Measurements from ENCODE around the gene MYCL.
"Not testable (repeated sequence)": the region's sequence is repeated elsewhere in the genome, so short reads cannot be mapped to it uniquely, and the experiment has no call there.

MYCL gene

GRCh38 chr1:39882152-39882551 is 19.6 kb downstream of the MYCL start:
- Mint-ChIP-seq H3K4me1 (ENCODE audit: low read depth) (peaks cover 46% of the 10 kb centered on the region), H3K27me3 (peaks cover 3% of the 10 kb centered on the region), H3K27ac (peak overlapping the region; percentile 84), H3K4me3 (peak overlapping the region; percentile 90), H3K9me3 (no peaks in the 10 kb centered on the region), H3K36me3 (ENCODE audit: low read depth) (peaks cover 25% of the 10 kb centered on the region)

GRCh38 chr1:39877980-39878956 is 23.4 kb downstream of the MYCL start:
- no peak overlapping the region for H3K27ac Mint-ChIP-seq
- peaks cover 66% of the 10 kb centered on the region for H3K4me1 Mint-ChIP-seq (ENCODE audit: low read depth)

GRCh38 chr1:39877231-39877778 is 24.4 kb downstream of the MYCL start:
- Mint-ChIP-seq H3K27ac (no peak overlapping the region), H3K4me1 (ENCODE audit: low read depth) (peaks cover 67% of the 10 kb centered on the region), H3K27me3 (no peaks in the 10 kb centered on the region), H3K4me3 (no peak overlapping the region), H3K9me3 (no peaks in the 10 kb centered on the region), H3K36me3 (ENCODE audit: low read depth) (peaks cover 51% of the 10 kb centered on the region)

More at GRCh38 chr1:39877980-39878956, 23.4 kb downstream of the MYCL start:
- Mint-ChIP-seq H3K36me3 (ENCODE audit: low read depth) (peaks cover 48% of the 10 kb centered on the region), H3K4me3 (no peak overlapping the region), H3K27me3 (no peaks in the 10 kb centered on the region), H3K9me3 (no peaks in the 10 kb centered on the region)

- Mint-ChIP-seq H3K4me3 (no peak overlapping the region), H3K4me1 (ENCODE audit: low read depth) (peaks cover 59% of the 10 kb centered on the region), H3K36me3 (ENCODE audit: low read depth) (peaks cover 50% of the 10 kb centered on the region), H3K9me3 (no peaks in the 10 kb centered on the region), H3K27me3 (no peaks in the 10 kb centered on the region), H3K27ac (no peak overlapping the region)
Measured at GRCh38 chr1:39876144-39876543, 25.6 kb downstream of the MYCL start.

GRCh38 chr1:39872698-39873097 is 29.0 kb downstream of the MYCL start:
- H3K4me3 Mint-ChIP-seq = no peak overlapping the region
- no peaks in the 10 kb centered on the region for H3K27me3 Mint-ChIP-seq
- no peak overlapping the region for H3K27ac Mint-ChIP-seq
- peaks cover 38% of the 10 kb centered on the region for H3K4me1 Mint-ChIP-seq (ENCODE audit: low read depth)
- no peaks in the 10 kb centered on the region for H3K9me3 Mint-ChIP-seq
- H3K36me3 Mint-ChIP-seq (ENCODE audit: low read depth) = peaks cover 61% of the 10 kb centered on the region

- Mint-ChIP-seq H3K36me3 (ENCODE audit: low read depth) (peaks cover 52% of the 10 kb centered on the region), H3K27ac (no peak overlapping the region), H3K4me1 (ENCODE audit: low read depth) (peaks cover 29% of the 10 kb centered on the region), H3K9me3 (no peaks in the 10 kb centered on the region), H3K27me3 (no peaks in the 10 kb centered on the region), H3K4me3 (no peak overlapping the region)
Measured at GRCh38 chr1:39871796-39872195, 29.9 kb downstream of the MYCL start.

GRCh38 chr1:39871043-39871442 is 30.7 kb downstream of the MYCL start:
- H3K27me3 Mint-ChIP-seq, H3K9me3 Mint-ChIP-seq, H3K27ac Mint-ChIP-seq, H3K4me3 Mint-ChIP-seq: not testable (repeated sequence)
- Mint-ChIP-seq H3K36me3 (ENCODE audit: low read depth) (peaks cover 48% of the 10 kb centered on the region), H3K4me1 (ENCODE audit: low read depth) (peaks cover 26% of the 10 kb centered on the region)

GRCh38 chr1:39869538-39870112 is 32.1 kb downstream of the MYCL start:
- not testable (repeated sequence) for H3K4me3 Mint-ChIP-seq, H3K27me3 Mint-ChIP-seq, H3K9me3 Mint-ChIP-seq, H3K27ac Mint-ChIP-seq
- peaks cover 15% of the 10 kb centered on the region for H3K4me1 Mint-ChIP-seq (ENCODE audit: low read depth)
- H3K36me3 Mint-ChIP-seq (ENCODE audit: low read depth) = peaks cover 49% of the 10 kb centered on the region

GRCh38 chr1:39866767-39867166 is 35.0 kb downstream of the MYCL start:
- no peak overlapping the region for H3K4me3 Mint-ChIP-seq
- no peaks in the 10 kb centered on the region for H3K9me3 Mint-ChIP-seq
- no peak overlapping the region for H3K27ac Mint-ChIP-seq
- H3K4me1 Mint-ChIP-seq (ENCODE audit: low read depth) = no peaks in the 10 kb centered on the region
- peaks cover 53% of the 10 kb centered on the region for H3K36me3 Mint-ChIP-seq (ENCODE audit: low read depth)
- H3K27me3 Mint-ChIP-seq = no peaks in the 10 kb centered on the region

- no peaks in the 10 kb centered on the region for H3K27me3 Mint-ChIP-seq
- H3K9me3 Mint-ChIP-seq = no peaks in the 10 kb centered on the region
- H3K36me3 Mint-ChIP-seq (ENCODE audit: low read depth) = peaks cover 50% of the 10 kb centered on the region
- H3K4me3 Mint-ChIP-seq = no peak overlapping the region
- H3K4me1 Mint-ChIP-seq (ENCODE audit: low read depth) = no peaks in the 10 kb centered on the region
- no peak overlapping the region for H3K27ac Mint-ChIP-seq
Measured at GRCh38 chr1:39865762-39866161, 36.0 kb downstream of the MYCL start.

- H3K4me1 Mint-ChIP-seq (ENCODE audit: low read depth) = peaks cover 4% of the 10 kb centered on the region
- H3K36me3 Mint-ChIP-seq (ENCODE audit: low read depth) = peaks cover 38% of the 10 kb centered on the region
- H3K4me3 Mint-ChIP-seq = no peak overlapping the region
- H3K27ac Mint-ChIP-seq = no peak overlapping the region
- no peaks in the 10 kb centered on the region for H3K9me3 Mint-ChIP-seq
- no peaks in the 10 kb centered on the region for H3K27me3 Mint-ChIP-seq
Measured at GRCh38 chr1:39863177-39863576, 38.5 kb downstream of the MYCL start.

GRCh38 chr1:39861003-39861402 is 40.7 kb downstream of the MYCL start:
- Mint-ChIP-seq H3K4me3 (no peak overlapping the region), H3K4me1 (ENCODE audit: low read depth) (peaks cover 4% of the 10 kb centered on the region), H3K9me3 (no peaks in the 10 kb centered on the region), H3K27me3 (no peaks in the 10 kb centered on the region), H3K27ac (no peak overlapping the region), H3K36me3 (ENCODE audit: low read depth) (peaks cover 33% of the 10 kb centered on the region)

- Mint-ChIP-seq H3K4me1 (ENCODE audit: low read depth) (peaks cover 7% of the 10 kb centered on the region), H3K36me3 (ENCODE audit: low read depth) (peaks cover 32% of the 10 kb centered on the region), H3K9me3 (no peaks in the 10 kb centered on the region), H3K27ac (no peak overlapping the region), H3K4me3 (no peak overlapping the region), H3K27me3 (no peaks in the 10 kb centered on the region)
Measured at GRCh38 chr1:39859859-39860812, 41.6 kb downstream of the MYCL start.

- Mint-ChIP-seq H3K36me3 (ENCODE audit: low read depth) (peaks cover 37% of the 10 kb centered on the region), H3K4me3 (no peak overlapping the region)
Measured at GRCh38 chr1:39858315-39858714, 43.4 kb downstream of the MYCL start.

More at GRCh38 chr1:39858315-39858714, 43.4 kb downstream of the MYCL start:
- Mint-ChIP-seq H3K9me3 (no peaks in the 10 kb centered on the region), H3K27me3 (no peaks in the 10 kb centered on the region), H3K27ac (no peak overlapping the region), H3K4me1 (ENCODE audit: low read depth) (peaks cover 14% of the 10 kb centered on the region)

All from stimulated activated naive CD8-positive, alpha-beta T cell treated with anti-CD3 and anti-CD28 coated beads, Interleukin-15, Interleukin-2, amounts not matched to agents 100 ng/mL and 50 ng/mL, for 24 hours (primary cell).